ENCODE data around the gene ZCCHC24. TPM values are rescaled to one million over a fixed set of nuclear protein-coding genes. Genes with fewer than 3 reads are reported as not detected.

ZCCHC24 gene
- total RNA-seq, 1 donor from 2014 or later: 1.3 TPM

- intact Hi-C loops (cut with micrococcal nuclease): no loop called here
- Mint-ChIP-seq H3K4me1 (no peaks in the 10 kb centered on the region), H3K9me3 (no peaks in the 10 kb centered on the region), H3K4me3 (no peak overlapping the region), H3K27ac (no peak overlapping the region), H3K27me3 (peaks cover 3% of the 10 kb centered on the region), H3K36me3 (ENCODE audit: low read depth) (no peaks in the 10 kb centered on the region)
- ChIA-PET POLR2A (no interaction called here), CTCF (no interaction called here)
- DNase-seq (no peak), ATAC-seq (ENCODE audit: low read depth) (no peak)
- no peak for TF ChIP-seq CTCF (IDR thresholded peaks at IDR 0.05)
Observed at GRCh38 chr10:79452174-79452611, 6.8 kb upstream of the ZCCHC24 start.

- Mint-ChIP-seq H3K27ac (no peak overlapping the region), H3K4me1 (peaks cover 6% of the 10 kb centered on the region), H3K4me3 (no peak overlapping the region), H3K36me3 (ENCODE audit: low read depth) (no peaks in the 10 kb centered on the region), H3K9me3 (no peaks in the 10 kb centered on the region), H3K27me3 (peaks cover 3% of the 10 kb centered on the region)
- CTCF ChIA-PET: no interaction called here
- POLR2A ChIA-PET: no interaction called here
- no peak for TF ChIP-seq CTCF (IDR thresholded peaks at IDR 0.05)
- intact Hi-C loops (cut with micrococcal nuclease): no loop called here
- ATAC-seq (ENCODE audit: low read depth) (no peak), DNase-seq (no peak)
Observed at GRCh38 chr10:79451046-79451699, 5.7 kb upstream of the ZCCHC24 start.

GRCh38 chr10:79449181-79450146, 4.0 kb upstream of the ZCCHC24 start:
- ChIA-PET POLR2A (interaction anchor here (0.7 kb wide), 1 partner anchor 31 kb away, joined by 3 read pairs; no protein-coding TSS in a partner anchor), CTCF (no interaction called here)
- H3K27ac Mint-ChIP-seq: no peak overlapping the region
- no peaks in the 10 kb centered on the region for H3K27me3 Mint-ChIP-seq
- ATAC-seq (ENCODE audit: low read depth) (no peak), DNase-seq (no peak)
- intact Hi-C loops (cut with micrococcal nuclease): loop anchor here (5.0 to 10.0 kb wide), 4 partner anchors 77 to 1145 kb away; partner anchors contain the start of gene TMEM254
- peaks cover 13% of the 10 kb centered on the region for H3K4me1 Mint-ChIP-seq
- H3K9me3 Mint-ChIP-seq: no peaks in the 10 kb centered on the region
- TF ChIP-seq CTCF (IDR thresholded peaks at IDR 0.05): no peak
- no peaks in the 10 kb centered on the region for H3K36me3 Mint-ChIP-seq (ENCODE audit: low read depth)
- no peak overlapping the region for H3K4me3 Mint-ChIP-seq

- no peaks in the 10 kb centered on the region for H3K9me3 Mint-ChIP-seq
- H3K27ac Mint-ChIP-seq: no peak overlapping the region
- H3K4me1 Mint-ChIP-seq: peaks cover 21% of the 10 kb centered on the region
Observed at GRCh38 chr10:79448732-79449049, 3.3 kb upstream of the ZCCHC24 start.

More at GRCh38 chr10:79448732-79449049, 3.3 kb upstream of the ZCCHC24 start:
- Mint-ChIP-seq H3K27me3 (no peaks in the 10 kb centered on the region), H3K4me3 (no peak overlapping the region), H3K36me3 (ENCODE audit: low read depth) (no peaks in the 10 kb centered on the region)
- intact Hi-C loops (cut with micrococcal nuclease): loop anchor here (5.0 to 10.0 kb wide), 4 partner anchors 76 to 1146 kb away; partner anchors contain the start of gene TMEM254
- ChIA-PET POLR2A (no interaction called here), CTCF (no interaction called here)
- DNase-seq: no peak
- TF ChIP-seq CTCF (IDR thresholded peaks at IDR 0.05): no peak
- no peak for ATAC-seq (ENCODE audit: low read depth)
